ENCODE results near the gene MXD4.

GRCh38 chr4:2285613-2286381 lies 23.9 kb upstream of the MXD4 start:
- no peak for TF ChIP-seq POLR2A (IDR thresholded peaks at IDR 0.05; ENCODE audit: low read depth, low read length)
- TF ChIP-seq POLR2AphosphoS5 (IDR thresholded peaks at IDR 0.05; ENCODE audit: low read depth, low read length), result no peak
- TF ChIP-seq TAF1 (IDR thresholded peaks at IDR 0.05; ENCODE audit: low read depth, low read length), result no peak
- no peak for TF ChIP-seq POU2F2 (IDR thresholded peaks at IDR 0.05; ENCODE audit: low read depth, low read length)
- TF ChIP-seq SPI1 (IDR thresholded peaks at IDR 0.05; ENCODE audit: low read depth, low read length), result no peak
- no peak for TF ChIP-seq PAX5 (IDR thresholded peaks at IDR 0.05; ENCODE audit: insufficient read depth, low read length, severe bottlenecking)
